ENCODE results near the gene FSD1.

The FSD1 gene

GRCh38 chr19:4359627-4360000, 55.2 kb downstream of the FSD1 start:
- no peak for DNase-seq (ENCODE audit: extremely low read depth, low read depth)
- TF ChIP-seq CTCF (IDR thresholded peaks at IDR 0.05; ENCODE audit: low read depth, low read length): no peak

- no peak for TF ChIP-seq CTCF (IDR thresholded peaks at IDR 0.05; ENCODE audit: low read depth, low read length)
- DNase-seq (ENCODE audit: extremely low read depth, low read depth): no peak
These were observed 55.7 kb downstream of the FSD1 start for GRCh38 chr19:4360081-4360569.

DNA sequence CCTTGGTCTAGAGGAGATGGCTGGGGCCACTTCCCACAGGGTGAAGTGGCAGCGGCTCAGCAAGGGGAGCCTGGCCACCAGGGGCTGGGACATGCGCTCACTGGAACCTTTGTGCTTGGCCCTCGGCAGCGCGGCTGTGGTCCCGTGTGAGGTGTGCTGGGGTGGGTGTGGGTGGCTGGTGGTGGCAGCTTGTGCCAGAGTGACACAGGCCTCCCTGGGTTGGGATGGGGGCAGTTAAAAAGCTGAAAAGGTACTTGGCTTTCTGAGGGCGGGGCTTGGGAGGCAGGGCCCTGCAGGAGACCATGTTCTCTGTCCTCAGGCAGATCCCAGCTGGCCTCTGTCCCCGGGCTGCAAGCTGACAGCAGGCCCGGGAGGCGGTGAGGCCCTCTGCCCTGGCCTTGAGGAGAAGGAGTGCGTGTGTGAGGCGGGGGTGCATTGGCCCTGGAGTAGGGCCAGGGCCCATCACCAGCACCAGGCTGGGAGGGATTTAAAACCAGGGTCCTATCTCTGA, 56.3 kb downstream of the FSD1 start:
- no peak for TF ChIP-seq CTCF (IDR thresholded peaks at IDR 0.05; ENCODE audit: low read depth, low read length)

DNA sequence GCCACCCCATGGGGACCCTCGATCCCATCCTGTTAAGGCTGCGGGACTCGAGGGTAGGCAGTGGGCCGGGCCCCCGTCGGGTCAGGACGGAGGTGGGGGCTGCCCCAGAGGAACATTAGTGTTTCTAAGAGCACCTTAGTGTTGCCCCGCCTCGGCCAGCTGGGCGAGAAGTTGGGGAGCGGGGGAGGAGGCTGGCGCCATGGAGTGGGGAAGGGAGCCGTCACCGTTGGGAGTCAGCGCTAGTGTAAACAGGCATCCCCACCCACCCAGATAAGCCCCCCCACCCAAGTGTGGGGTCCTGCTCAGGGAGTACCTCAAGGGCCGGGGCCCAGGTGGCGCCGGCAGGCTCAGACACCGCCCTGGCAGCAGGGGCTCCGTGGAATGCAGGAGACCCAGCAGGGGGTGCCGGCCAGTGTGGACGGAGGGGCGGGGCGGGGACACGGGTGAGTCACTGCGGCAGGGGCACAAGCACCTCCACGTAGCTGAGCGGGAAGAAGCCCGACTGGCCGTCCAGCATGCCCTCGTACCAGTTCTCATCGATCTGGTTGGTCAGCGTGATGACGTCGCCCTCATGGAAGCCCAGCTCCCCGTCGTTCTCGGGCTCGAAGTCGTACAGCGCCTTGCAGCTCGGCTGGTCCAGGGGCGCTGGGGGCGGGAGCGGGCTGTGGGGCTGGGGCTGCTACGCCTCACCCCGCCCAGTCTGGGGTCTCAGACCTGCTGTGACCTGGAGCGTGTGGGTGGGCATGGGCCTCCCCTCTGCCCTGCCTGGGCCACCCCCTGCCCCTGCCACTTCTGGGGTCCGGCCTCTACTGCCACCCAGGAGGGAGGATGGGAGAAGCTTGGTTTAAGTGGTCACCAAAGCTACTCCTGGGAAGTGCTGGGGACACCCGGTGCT, 57.0 kb downstream of the FSD1 start:
- TF ChIP-seq CTCF (IDR thresholded peaks at IDR 0.05; ENCODE audit: low read depth, low read length): no peak
- DNase-seq (ENCODE audit: extremely low read depth, low read depth): no peak

More for the DNA sequence above, 56.3 kb downstream of the FSD1 start:
- DNase-seq (ENCODE audit: extremely low read depth, low read depth): no peak

DNA sequence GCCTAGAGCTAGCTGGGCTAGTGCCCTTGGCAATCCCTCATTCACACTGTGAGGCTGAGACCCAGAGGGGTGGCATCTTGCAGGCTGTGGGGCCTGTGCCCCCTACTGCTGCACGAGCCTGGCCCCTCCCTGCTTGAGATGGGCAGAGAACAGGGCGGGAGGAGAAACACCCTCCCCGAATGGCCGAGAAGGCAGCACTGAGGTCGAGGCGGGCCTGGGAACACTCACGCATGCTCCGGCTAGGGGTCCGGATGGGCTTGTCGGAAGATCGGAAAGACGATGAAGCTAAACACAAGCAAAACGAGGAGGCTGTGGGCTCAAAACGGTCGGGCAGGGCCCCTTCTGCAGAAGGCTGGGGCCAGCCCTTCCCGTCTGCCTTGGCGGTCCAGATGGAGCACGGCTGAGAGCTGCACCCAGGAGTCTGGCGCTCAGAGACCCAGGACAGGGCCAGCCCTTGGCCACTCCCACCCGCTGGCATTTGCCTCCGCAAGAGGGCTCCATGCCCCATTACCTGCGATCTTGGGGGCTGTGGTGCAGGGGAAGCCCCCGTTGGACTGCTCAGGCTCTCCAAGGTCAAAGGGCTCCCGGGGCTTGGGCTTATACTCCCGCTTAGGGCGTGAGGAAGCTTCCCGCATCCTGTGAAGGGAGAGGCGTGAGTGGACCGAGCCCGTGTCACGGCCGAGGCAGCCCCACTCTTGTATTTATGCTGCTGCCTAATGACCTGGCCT, 57.9 kb downstream of the FSD1 start:
- DNase-seq (ENCODE audit: extremely low read depth, low read depth): no peak
- no peak for TF ChIP-seq CTCF (IDR thresholded peaks at IDR 0.05; ENCODE audit: low read depth, low read length)

DNA sequence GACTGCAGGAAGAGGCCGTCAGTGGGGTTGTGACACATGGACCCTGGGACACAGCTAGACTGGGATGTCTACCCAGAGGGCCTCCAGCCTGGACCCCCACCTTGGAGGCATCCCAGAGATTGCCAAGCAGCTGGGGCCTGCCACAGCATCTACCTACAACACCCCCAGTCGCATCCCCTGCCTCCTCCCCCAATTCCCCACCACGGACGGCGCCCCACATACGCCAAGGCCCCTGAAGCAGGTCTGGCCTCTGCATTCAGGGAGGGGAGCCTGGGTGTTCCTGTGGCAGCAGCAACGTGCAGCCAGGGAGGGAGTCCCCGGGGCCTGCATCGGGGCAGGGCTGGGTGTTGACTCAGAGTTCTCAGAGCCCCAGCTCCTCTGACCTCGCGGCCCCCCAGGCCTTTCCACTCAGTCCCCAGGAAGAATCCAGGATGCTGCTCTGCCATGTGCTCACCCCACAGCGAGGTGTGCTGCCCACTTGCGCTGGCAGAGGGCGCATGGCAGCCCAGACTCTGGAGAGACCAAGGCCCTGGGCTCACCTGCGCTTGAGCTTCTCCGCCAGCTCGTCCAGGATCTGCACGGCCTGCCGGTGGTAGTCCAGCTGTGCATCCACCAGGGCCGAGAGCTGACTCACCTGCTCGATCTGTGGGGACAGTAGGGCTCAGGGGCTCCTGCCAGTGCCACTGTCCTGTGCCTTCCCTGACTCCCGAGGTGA, 58.6 kb downstream of the FSD1 start:
- DNase-seq (ENCODE audit: extremely low read depth, low read depth): no peak
- TF ChIP-seq CTCF (IDR thresholded peaks at IDR 0.05; ENCODE audit: low read depth, low read length): no peak; the same call in 1 of the 2 replicates
